Head of caudate nucleus (tissue), 42 donors: ENCODE results near the gene PDE4B.
"Not testable (repeated sequence)": the region's sequence is repeated elsewhere in the genome, so short reads cannot be mapped to it uniquely, and the experiment has no call there.

Experiments used
- DNase-seq, 42 donors: peaks; one replicate each; pipeline versions ENCODE4 v3.0.0 to v3.0.0-alpha.2; 2020 to 2021; ENCODE audit warnings: mixed read lengths in 7 of 42
- intact Hi-C: fragments of 100-400 bp; cut with DNase I; formaldehyde crosslinking; loops from one replicate; pipeline ENCODE4 v1.15.0; 2022

The PDE4B gene

DNA sequence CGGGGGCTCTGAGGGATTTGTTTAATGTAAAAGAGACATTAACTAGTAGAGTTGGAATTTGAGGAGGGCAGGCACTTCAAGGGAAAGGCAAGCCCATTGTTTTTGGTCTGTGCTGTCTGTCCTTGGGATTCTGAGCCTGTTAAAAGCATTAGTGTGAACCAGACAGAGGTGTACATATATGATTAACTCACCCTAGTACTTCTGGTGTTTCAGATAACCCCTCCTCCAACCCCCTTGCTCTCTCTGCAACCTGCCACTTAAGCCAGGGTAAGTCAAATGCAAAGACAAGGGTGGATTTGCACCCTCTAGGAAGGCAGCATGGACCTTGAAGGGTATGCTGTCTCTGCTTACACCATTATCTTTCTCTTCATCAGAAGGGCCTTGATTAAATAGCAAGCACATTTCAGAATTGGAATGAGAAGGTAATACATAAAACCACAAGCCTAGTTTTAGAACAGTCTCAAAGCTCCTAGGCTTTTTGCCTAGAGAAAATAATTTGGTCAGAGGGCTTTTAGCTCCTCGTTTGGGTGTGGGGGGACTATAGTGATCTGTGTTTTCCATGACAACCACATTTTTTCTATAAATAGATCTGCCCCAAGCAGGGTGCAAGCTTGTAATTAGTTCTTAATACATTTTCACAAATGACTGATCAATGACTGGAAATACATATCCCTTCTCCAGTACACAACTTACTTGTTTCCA, 620.6 kb downstream of the PDE4B start:
- intact Hi-C loops = no loop called here
- no peak for DNase-seq

DNA sequence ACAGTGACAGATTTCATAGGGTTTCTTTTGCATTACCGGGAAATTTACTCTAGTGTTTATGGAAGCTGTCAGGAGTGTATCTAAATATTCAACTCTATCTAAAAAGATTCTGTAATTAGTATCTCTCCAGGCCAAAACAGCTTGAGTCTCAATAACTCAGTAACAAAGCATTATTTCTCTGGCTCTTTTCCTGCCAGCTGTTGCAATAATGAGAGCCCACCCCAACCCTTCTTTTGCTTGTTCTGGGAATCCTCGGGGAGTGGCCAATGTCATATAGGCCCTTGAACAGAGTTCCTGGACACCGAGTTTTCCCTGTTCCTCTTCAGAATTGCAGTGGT, 621.1 kb downstream of the PDE4B start:
- intact Hi-C loops = no loop called here
- DNase-seq = no peak

DNA sequence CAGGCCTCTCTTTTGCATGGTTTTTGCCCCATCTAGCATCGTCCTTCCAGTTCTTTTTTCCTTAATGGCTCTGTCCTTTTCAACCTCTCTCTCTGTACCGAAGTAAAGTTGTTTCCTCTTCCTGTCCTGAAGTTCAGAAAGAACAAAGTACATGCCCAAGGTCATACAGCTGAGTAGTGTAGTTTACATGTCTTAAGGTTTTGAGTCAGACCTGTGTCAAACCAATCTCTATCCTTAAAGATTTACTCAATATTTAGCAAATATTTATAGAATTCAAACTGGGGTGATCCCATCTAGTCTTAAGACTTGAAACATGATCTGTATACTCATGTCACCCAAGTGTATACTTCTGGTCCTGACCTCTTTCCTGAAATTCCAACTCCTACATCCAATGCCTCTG, 622.6 kb downstream of the PDE4B start:
- no peak for DNase-seq
- intact Hi-C loops = no loop called here

DNA sequence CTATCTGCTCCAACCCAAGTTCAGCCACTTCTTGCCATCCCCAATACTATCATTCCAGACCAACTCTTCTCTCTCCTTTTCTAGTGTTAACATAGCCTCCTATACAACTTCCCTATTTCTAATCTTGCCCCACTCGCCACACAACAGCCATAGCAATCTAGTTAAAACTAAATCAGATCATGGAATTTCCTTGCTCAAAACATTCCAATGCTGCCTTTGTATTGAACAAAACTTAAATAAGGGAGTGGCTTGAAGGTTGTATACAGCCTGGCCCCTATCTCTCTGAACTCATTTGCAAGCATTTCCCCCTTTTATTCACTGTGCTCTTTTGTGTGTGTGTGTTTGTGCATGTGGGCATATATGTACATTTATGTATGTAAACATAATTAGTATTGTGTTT, 623.2 kb downstream of the PDE4B start:
- DNase-seq = no peak
- intact Hi-C loops = no loop called here

DNA sequence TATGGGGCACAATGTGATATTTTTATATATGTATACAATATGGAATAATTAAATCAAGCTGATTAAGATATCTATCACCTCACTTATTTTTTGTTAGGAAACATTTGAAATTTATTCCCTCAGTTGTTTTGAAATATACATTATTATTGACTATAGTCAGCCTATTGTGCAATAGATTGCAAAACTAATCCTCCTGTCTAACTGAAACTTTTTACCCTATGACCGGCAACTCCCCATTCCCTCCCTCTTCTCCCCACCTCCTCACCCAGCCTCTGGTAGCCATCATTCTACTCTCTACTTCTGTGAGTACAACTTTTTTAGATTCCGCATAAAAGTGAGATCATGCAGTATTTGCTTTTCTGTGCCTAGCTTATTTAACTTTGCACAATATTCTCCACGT, 623.6 kb downstream of the PDE4B start:
- DNase-seq = no peak
- intact Hi-C loops = no loop called here

DNA sequence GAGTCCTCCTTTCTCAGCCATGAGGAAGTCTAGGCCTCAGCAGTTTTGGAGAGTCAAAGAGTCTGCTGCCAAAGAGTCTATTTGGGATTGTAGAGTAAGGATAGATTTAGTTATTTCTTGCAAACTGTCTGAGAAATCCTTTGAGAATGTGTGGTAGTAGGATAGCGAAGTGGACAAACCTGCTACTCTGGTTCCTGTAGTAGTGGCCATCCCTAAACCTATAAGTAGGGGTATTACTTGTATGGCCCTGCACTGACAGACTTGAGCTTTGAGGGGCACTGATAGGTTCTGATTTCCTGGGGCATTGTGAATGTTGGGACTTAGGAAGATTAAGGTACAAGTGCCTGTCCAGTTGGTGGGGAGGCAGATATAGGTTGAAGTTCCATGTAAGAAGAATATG, 625.3 kb downstream of the PDE4B start:
- no peak for DNase-seq
- intact Hi-C loops = no loop called here

DNA sequence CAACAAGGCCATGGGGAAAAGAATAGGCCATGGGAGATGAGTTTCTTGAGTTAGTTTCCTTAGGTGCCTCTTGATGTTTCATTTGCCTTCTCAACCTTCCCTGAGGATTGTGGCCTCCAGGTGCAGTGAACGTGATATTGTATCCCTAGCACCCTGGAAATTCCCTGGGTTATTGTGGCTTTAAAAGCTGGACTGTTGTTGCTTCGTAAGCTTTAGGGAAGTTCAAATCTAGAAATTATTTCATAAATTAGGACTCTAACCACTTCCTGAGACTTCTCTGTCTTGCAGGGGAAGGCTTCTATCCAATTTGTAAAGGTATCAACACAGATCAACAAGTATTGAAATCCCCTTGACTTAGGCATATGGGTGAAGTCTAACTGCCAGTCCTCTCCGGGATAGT, 627.5 kb downstream of the PDE4B start:
- DNase-seq, intact Hi-C loops: not testable (repeated sequence)

DNA sequence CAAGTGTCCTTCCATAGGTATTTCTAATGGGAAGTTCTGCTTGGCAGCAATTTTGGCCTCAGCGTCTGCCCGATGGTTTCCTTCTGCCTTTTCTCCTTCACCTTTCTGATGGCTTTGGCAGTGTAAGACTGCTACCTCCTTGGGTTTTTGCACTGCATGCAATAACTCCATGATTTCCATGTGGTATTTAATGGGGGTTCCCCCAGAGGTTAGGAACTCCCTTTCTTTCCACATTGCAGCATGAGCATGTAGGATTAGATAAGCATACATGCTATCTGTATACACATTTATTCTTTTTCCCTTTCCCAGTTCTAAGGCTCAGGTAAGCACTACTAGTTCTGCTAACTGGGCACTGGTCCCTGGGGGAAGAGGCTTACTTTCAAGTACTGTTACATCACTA, 628.2 kb downstream of the PDE4B start:
- intact Hi-C loops, DNase-seq: not testable (repeated sequence)

DNA sequence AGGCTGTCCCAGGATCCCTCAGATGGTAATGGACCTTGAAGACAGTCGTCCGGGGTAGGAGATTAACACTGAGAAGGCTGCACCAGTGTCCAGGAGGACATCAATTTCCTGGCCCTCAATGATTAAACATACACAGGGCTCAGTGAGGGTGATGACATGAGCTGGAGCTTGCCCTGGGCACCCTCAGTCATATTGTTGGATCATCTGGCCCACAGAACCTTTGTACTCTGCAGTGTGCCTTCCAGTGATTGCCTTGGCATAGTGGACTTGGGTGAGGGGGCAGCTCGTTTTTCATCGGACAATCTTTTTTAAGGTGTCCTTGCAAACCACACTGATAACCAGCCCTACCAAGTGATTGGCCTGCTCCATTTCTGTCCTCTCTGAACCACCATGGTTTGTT, 630.1 kb downstream of the PDE4B start:
- DNase-seq = no peak
- intact Hi-C loops = no loop called here
